Lower lobe of right lung (tissue), 2 donors: ENCODE measurements around the gene CFLAR. TPM values are rescaled to one million over a fixed set of nuclear protein-coding genes. Genes with fewer than 3 reads are reported as not detected.

Source experiments
- ATAC-seq, 2 donors: fragments of 200-7000 bp; cut with Tn5 transposase; one replicate each; pipeline ENCODE4 v1.9.1; 2020 to 2022; ENCODE audit warnings: mild to moderate bottlenecking in 2 of 2, moderate library complexity in 2 of 2
- DNase-seq: peaks from one replicate; pipeline ENCODE4 v3.0.0-alpha.2; 2020
- H3K27ac ChIP-seq: fragments of 200-600 bp; one replicate; pipeline ENCODE4 v1.8.0; 2022
- H3K27me3 ChIP-seq: fragments of 200-600 bp; one replicate; pipeline ENCODE4 v1.8.0; 2022; ENCODE audit warnings: low read depth
- H3K36me3 ChIP-seq: fragments of 200-600 bp; one replicate; pipeline ENCODE4 v1.8.0; 2022; ENCODE audit warnings: mild to moderate bottlenecking
- H3K4me1 ChIP-seq: fragments of 200-600 bp; one replicate; pipeline ENCODE4 v1.8.0; 2022
- H3K4me3 ChIP-seq: fragments of 200-600 bp; one replicate; pipeline ENCODE4 v1.8.0; 2022; ENCODE audit warnings: mild to moderate bottlenecking
- H3K9me3 ChIP-seq: fragments of 200-600 bp; one replicate; pipeline ENCODE4 v1.8.0; 2022
- intact Hi-C: fragments of 100-400 bp; cut with DNase I; formaldehyde crosslinking; loops from one replicate; pipeline ENCODE4 v1.11.0; 2022
- total RNA-seq: library from RNA; stranded (reverse); fragmentation: NEBNext Ultra II Directional; extraction: Animal tissue kit (Norgen Biotek cat#: 25700); gene quantifications from one replicate; pipeline ENCODE4 v1.2.1, GENCODE V29; 2021
- TF ChIP-seq, protein P1 (sequence below): fragments of 200-600 bp; IDR thresholded peaks from one replicate; pipeline ENCODE4 v1.8.0; 2022; ENCODE audit warnings: antibody characterized with exemption, mild to moderate bottlenecking
- donor health status: DM: no; HTN: yes; CAD: no; lungs with severe emphysema.

CFLAR gene
- total RNA-seq, 1 donor from 2014 or later, result 345 TPM

DNA sequence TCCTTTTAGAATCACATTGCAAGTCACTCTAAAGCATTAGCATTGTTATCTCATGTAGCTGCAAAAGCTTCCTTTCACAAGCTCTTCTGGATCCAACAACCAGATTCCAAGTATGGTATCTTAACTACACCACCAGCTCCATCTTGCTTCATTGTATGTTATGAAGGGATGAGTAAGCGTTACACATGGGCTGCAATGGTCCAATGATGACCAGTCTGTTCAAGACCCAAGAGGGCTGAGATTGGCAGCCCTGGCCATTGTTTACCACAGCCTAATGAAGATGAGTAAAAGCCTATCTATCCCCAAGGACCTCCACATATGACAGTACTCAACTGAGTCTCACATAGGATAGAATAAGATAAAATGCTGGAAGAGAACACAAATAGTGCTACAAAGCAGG is 6.3 kb downstream of the CFLAR start:
- DNase-seq (no peak), ATAC-seq (no peak)
- Histone ChIP-seq H3K27me3 (no peaks in the 10 kb centered on the region), H3K27ac (peak overlapping the region; percentile 100), H3K36me3 (peaks cover 21% of the 10 kb centered on the region), H3K4me1 (peaks cover 70% of the 10 kb centered on the region), H3K9me3 (no peaks in the 10 kb centered on the region), H3K4me3 (peak overlapping the region; percentile 77)
- TF ChIP-seq, protein P1, sequence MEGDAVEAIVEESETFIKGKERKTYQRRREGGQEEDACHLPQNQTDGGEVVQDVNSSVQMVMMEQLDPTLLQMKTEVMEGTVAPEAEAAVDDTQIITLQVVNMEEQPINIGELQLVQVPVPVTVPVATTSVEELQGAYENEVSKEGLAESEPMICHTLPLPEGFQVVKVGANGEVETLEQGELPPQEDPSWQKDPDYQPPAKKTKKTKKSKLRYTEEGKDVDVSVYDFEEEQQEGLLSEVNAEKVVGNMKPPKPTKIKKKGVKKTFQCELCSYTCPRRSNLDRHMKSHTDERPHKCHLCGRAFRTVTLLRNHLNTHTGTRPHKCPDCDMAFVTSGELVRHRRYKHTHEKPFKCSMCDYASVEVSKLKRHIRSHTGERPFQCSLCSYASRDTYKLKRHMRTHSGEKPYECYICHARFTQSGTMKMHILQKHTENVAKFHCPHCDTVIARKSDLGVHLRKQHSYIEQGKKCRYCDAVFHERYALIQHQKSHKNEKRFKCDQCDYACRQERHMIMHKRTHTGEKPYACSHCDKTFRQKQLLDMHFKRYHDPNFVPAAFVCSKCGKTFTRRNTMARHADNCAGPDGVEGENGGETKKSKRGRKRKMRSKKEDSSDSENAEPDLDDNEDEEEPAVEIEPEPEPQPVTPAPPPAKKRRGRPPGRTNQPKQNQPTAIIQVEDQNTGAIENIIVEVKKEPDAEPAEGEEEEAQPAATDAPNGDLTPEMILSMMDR, result no peak
- intact Hi-C loops, result no loop called here

DNA sequence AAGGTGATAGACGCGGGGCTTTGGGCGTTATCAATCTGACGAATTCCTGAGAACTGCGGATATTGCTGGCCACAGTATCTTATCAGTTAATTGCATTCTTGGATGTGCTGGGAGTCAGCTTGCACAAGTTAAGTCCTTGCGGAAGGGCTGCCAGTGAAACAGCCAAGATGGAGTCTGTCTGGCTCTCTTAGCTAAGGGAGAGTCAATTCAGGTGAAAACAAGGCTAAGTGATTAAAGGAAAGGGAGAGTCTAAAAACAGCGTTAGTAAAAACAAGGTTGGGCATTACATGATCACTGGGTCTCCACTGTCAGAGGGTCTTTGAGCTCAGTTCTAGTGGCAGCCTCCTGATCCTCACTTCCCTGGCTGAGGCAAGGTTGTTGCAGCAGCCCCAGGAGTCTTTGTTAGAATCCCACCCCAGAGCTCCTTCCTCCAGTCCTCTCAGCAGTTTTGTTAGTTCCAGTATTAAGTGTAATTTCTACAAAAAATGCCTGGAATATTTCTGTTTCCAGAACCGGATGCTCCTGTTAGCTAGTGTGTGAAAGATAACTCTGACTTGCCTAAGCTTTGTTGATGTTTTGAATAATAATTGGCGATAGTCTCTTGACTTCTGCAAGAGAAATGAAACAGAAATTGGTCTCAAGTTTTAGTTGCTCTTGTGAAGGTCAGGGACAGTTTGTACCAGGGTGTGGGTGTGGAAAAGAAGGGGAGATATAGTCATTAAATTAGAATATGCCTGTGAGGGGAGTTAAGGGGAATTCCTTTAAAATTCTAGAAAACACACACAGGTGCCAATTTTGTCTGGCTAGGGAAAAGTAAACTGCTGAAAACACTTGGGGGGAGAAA is 10.6 kb downstream of the CFLAR start:
- ATAC-seq (peak; percentile 12 to 47), DNase-seq (no peak)
- no peaks in the 10 kb centered on the region for H3K9me3 ChIP-seq
- TF ChIP-seq, protein P1, result no peak
- H3K27me3 ChIP-seq, result no peaks in the 10 kb centered on the region
- H3K36me3 ChIP-seq, result peaks cover 29% of the 10 kb centered on the region
- peak overlapping the region; percentile 77 for H3K4me3 ChIP-seq
- H3K27ac ChIP-seq, result peak overlapping the region; percentile 100
- intact Hi-C loops, result no loop called here
- peaks cover 100% of the 10 kb centered on the region for H3K4me1 ChIP-seq

DNA sequence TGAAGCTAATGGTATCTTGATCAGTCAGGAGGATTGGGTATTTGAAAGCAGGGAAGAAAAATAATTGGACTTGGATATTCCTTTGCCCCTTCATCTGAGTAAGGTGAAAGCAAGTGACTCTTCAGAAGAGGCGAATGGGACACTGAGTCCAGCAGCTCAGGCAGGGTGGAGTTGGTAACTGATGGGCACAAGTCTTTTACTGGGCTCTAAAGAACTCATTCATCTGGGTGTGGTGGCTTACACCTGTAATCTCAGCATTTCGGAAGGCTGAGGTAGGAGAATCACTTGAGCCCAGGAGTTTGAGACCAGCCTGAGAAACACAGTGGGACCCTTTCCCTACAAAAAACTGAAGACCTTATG is 11.2 kb downstream of the CFLAR start:
- DNase-seq (no peak), ATAC-seq (no peak)
- TF ChIP-seq, protein P1, result no peak
- Histone ChIP-seq H3K4me3 (peak overlapping the region; percentile 77), H3K27ac (peak overlapping the region; percentile 100), H3K27me3 (no peaks in the 10 kb centered on the region), H3K4me1 (peaks cover 100% of the 10 kb centered on the region), H3K36me3 (peaks cover 33% of the 10 kb centered on the region), H3K9me3 (no peaks in the 10 kb centered on the region)
- intact Hi-C loops, result no loop called here

DNA sequence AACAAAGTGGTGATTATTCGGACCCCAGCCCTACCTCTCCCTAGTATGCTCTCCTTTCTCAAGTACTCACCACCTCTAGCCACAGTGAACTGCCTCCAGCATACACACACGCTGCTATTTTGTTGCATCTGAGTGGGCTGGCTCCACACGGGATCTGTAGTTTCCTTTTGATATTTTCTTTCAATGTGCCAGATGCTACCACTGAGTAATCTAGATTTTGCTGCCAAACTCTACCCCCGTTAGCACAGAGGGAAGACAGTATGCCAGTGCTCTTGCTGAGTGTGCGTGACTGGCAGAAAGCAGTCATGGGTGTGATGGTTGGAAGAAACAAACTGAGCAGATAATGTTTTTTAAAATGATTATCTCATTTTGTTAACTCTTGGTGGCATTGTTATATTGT is 11.6 kb downstream of the CFLAR start:
- no peaks in the 10 kb centered on the region for H3K27me3 ChIP-seq
- H3K9me3 ChIP-seq, result no peaks in the 10 kb centered on the region
- peak overlapping the region; percentile 100 for H3K27ac ChIP-seq
- peak overlapping the region; percentile 77 for H3K4me3 ChIP-seq
- intact Hi-C loops, result no loop called here
- DNase-seq (no peak), ATAC-seq (no peak)
- H3K36me3 ChIP-seq, result peaks cover 33% of the 10 kb centered on the region
- TF ChIP-seq, protein P1, result no peak
- peaks cover 100% of the 10 kb centered on the region for H3K4me1 ChIP-seq

DNA sequence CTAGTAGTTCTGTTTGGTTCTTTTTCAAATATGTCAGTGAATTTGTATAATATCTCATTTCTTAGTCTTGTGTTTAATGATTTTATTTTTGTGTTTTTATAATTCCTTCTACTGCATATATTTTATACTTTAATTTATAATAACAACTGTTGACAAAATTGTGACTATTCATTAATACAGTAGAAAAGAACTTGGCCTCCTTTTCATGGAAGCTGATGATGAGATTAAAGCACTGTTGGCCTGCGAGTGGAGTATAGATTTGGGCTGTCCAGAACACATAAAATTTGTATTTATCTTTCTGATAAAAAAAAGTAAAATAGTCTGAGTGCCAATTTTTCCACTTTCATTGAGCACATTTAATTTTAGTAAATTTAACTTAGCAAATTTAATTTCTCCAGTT is 12.1 kb downstream of the CFLAR start:
- Histone ChIP-seq H3K4me3 (peak overlapping the region; percentile 77), H3K36me3 (peaks cover 32% of the 10 kb centered on the region), H3K4me1 (peaks cover 100% of the 10 kb centered on the region), H3K27me3 (no peaks in the 10 kb centered on the region), H3K9me3 (no peaks in the 10 kb centered on the region), H3K27ac (peak overlapping the region; percentile 100)
- DNase-seq (no peak), ATAC-seq (no peak)
- intact Hi-C loops, result no loop called here
- TF ChIP-seq, protein P1, result no peak
